C4-2B (cell line): ENCODE results near the gene CCDC77.

Experiments used
- ZFX ChIP-seq: fragments of 450-650 bp; IDR thresholded peaks from 2 replicates; pipeline ENCODE4 v1.6.1; 2017
- TF ChIP-seq, protein P1 (sequence below): fragments of 450-650 bp; conservative IDR thresholded peaks from 2 replicates; pipeline ENCODE4 v1.5.1; 2017; ENCODE audit warnings: mild to moderate bottlenecking

DNA sequence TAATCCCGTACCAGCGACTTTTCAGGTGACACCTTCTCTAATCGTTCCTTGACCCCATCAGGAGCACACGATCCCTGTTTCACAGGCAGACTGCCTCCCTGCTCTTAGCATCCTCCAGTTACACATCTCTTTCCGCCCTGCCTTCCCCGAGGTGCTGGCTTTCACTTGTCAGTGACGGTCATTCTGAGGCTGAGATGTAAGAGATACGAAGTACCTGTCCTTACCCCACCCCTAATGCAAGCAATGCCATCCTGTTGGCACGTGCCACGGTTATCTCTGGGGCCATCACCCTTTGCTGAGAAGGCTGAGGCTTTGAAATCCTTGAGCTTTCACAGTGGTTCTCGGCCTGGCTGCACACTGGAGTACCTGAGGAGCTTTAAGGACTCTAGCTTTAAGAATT is 82.7 kb downstream of the CCDC77 start:
- TF ChIP-seq, protein P1, sequence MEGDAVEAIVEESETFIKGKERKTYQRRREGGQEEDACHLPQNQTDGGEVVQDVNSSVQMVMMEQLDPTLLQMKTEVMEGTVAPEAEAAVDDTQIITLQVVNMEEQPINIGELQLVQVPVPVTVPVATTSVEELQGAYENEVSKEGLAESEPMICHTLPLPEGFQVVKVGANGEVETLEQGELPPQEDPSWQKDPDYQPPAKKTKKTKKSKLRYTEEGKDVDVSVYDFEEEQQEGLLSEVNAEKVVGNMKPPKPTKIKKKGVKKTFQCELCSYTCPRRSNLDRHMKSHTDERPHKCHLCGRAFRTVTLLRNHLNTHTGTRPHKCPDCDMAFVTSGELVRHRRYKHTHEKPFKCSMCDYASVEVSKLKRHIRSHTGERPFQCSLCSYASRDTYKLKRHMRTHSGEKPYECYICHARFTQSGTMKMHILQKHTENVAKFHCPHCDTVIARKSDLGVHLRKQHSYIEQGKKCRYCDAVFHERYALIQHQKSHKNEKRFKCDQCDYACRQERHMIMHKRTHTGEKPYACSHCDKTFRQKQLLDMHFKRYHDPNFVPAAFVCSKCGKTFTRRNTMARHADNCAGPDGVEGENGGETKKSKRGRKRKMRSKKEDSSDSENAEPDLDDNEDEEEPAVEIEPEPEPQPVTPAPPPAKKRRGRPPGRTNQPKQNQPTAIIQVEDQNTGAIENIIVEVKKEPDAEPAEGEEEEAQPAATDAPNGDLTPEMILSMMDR, result no peak
- no peak for TF ChIP-seq ZFX
